Neutrophil (primary cell): ENCODE results near the gene NFIA.

Experiments used
- H3K27ac ChIP-seq: fragments of 200-600 bp; sonication (generic); 2 replicates; pipeline ENCODE4 v1.5.1; 2016; ENCODE audit warnings: mild to moderate bottlenecking, moderate library complexity
- H3K27me3 ChIP-seq: fragments of 200-600 bp; sonication (generic); 2 replicates; pipeline ENCODE4 v1.6.0; 2016; ENCODE audit warnings: mild to moderate bottlenecking
- H3K36me3 ChIP-seq: fragments of 200-600 bp; sonication (generic); 2 replicates; pipeline ENCODE4 v1.5.1; 2017
- H3K4me1 ChIP-seq, 2 experiments: fragments of 200-600 bp in 1 of 2; sonication (generic) in 1 of 2; 1 replicate in 1 of 2; 2 replicates in 1 of 2; pipeline versions ENCODE4 v1.5.1 to v1.6.1; 2013 to 2016; ENCODE audit warnings: low read depth in 1 of 2, low read length in 1 of 2, mild to moderate bottlenecking in 1 of 2, moderate library complexity in 1 of 2; ENCODE audit not compliant: control insufficient read depth in 1 of 2, insufficient read depth in 1 of 2
- H3K4me3 ChIP-seq, 2 experiments: fragments of 200-600 bp in 1 of 2; sonication (generic) in 1 of 2; 1 replicate in 1 of 2; 2 replicates in 1 of 2; pipeline ENCODE4 v1.5.1; 2013 to 2016; ENCODE audit warnings: low read depth in 1 of 2, low read length in 1 of 2, mild to moderate bottlenecking in 1 of 2, moderate library complexity in 1 of 2
- H3K9me3 ChIP-seq: fragments of 200-600 bp; sonication (generic); 2 replicates; pipeline ENCODE4 v1.5.1; 2016
- TF ChIP-seq, protein P1 (sequence below): fragments of 200-600 bp; sonication (generic); IDR thresholded peaks from 2 replicates; pipeline ENCODE4 v1.5.1; 2016; ENCODE audit warnings: antibody characterized with exemption

Gene NFIA

DNA sequence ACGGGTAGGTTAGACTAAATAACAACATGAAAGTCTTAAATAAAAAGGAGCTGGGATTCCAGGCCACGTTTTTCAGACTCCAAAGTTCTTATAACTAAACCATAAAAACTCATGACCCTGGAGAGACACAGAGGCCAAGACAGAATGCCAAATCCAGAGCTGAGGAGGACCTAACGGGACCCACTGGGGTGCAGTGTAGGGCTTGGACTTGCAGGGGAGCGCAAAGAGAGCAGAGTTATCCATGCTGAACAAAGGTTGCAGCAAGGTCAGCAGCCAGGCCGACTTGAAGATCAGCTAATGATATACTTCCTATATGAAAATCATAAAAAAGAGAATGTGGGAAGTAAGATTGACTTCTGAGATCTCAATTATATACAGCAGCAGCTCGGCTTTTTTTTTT, 405.4 kb downstream of the NFIA start:
- H3K27ac ChIP-seq, result no peak overlapping the region
- H3K9me3 ChIP-seq, result no peaks in the 10 kb centered on the region
- H3K4me3 ChIP-seq, result no peak overlapping the region
- no peaks in the 10 kb centered on the region for H3K27me3 ChIP-seq
- peaks cover 5 to 13% of the 10 kb centered on the region in 2 experiments for H3K4me1 ChIP-seq
- H3K36me3 ChIP-seq, result no peaks in the 10 kb centered on the region
- TF ChIP-seq, protein P1, sequence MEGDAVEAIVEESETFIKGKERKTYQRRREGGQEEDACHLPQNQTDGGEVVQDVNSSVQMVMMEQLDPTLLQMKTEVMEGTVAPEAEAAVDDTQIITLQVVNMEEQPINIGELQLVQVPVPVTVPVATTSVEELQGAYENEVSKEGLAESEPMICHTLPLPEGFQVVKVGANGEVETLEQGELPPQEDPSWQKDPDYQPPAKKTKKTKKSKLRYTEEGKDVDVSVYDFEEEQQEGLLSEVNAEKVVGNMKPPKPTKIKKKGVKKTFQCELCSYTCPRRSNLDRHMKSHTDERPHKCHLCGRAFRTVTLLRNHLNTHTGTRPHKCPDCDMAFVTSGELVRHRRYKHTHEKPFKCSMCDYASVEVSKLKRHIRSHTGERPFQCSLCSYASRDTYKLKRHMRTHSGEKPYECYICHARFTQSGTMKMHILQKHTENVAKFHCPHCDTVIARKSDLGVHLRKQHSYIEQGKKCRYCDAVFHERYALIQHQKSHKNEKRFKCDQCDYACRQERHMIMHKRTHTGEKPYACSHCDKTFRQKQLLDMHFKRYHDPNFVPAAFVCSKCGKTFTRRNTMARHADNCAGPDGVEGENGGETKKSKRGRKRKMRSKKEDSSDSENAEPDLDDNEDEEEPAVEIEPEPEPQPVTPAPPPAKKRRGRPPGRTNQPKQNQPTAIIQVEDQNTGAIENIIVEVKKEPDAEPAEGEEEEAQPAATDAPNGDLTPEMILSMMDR, result no peak

GRCh38 chr1:61490924-61491323, 408.6 kb downstream of the NFIA start:
- H3K4me3 ChIP-seq, result no peak overlapping the region
- H3K36me3 ChIP-seq, result no peaks in the 10 kb centered on the region
- TF ChIP-seq, protein P1, result no peak
- no peak overlapping the region for H3K27ac ChIP-seq
- H3K4me1 ChIP-seq, result peaks cover 5 to 13% of the 10 kb centered on the region in 2 experiments
- H3K9me3 ChIP-seq, result no peaks in the 10 kb centered on the region
- no peaks in the 10 kb centered on the region for H3K27me3 ChIP-seq

- TF ChIP-seq, protein P1, result no peak
- H3K9me3 ChIP-seq, result no peaks in the 10 kb centered on the region
- no peak overlapping the region for H3K4me3 ChIP-seq
- H3K4me1 ChIP-seq, result peaks cover 5 to 13% of the 10 kb centered on the region in 2 experiments
- H3K27me3 ChIP-seq, result no peaks in the 10 kb centered on the region
- no peaks in the 10 kb centered on the region for H3K36me3 ChIP-seq
- no peak overlapping the region for H3K27ac ChIP-seq
These were observed 409.1 kb downstream of the NFIA start for GRCh38 chr1:61491497-61491896.

DNA sequence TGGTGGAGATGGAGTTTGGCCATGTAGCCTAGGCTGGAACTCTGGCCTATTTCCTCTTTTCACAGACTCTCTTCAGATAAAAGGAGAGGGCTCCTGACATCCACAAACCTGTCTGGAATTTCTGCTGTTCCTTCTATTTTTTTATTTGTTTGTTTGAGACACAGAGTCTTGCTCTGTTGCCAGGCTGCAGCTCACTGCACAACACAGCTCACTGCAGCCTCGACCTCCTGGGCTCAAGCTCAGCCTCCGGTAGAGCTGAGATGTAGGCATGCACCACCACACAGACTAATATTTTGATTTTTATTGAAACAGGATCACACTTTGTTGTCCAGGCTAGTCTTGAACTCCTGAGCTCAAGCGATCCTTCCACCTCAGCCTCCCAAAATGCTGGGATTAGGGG, 411.6 kb downstream of the NFIA start:
- no peaks in the 10 kb centered on the region for H3K4me1 ChIP-seq
- TF ChIP-seq, protein P1, result no peak
- no peak overlapping the region for H3K4me3 ChIP-seq
- H3K27ac ChIP-seq, result no peak overlapping the region
- H3K9me3 ChIP-seq, result no peaks in the 10 kb centered on the region
- no peaks in the 10 kb centered on the region for H3K36me3 ChIP-seq
- no peaks in the 10 kb centered on the region for H3K27me3 ChIP-seq

GRCh38 chr1:61496501-61496900, 414.1 kb downstream of the NFIA start:
- H3K9me3 ChIP-seq, result no peaks in the 10 kb centered on the region
- H3K27ac ChIP-seq, result no peak overlapping the region
- H3K36me3 ChIP-seq, result no peaks in the 10 kb centered on the region
- H3K4me1 ChIP-seq, result no peaks in the 10 kb centered on the region
- H3K4me3 ChIP-seq, result no peak overlapping the region
- H3K27me3 ChIP-seq, result no peaks in the 10 kb centered on the region
- TF ChIP-seq, protein P1, result no peak

DNA sequence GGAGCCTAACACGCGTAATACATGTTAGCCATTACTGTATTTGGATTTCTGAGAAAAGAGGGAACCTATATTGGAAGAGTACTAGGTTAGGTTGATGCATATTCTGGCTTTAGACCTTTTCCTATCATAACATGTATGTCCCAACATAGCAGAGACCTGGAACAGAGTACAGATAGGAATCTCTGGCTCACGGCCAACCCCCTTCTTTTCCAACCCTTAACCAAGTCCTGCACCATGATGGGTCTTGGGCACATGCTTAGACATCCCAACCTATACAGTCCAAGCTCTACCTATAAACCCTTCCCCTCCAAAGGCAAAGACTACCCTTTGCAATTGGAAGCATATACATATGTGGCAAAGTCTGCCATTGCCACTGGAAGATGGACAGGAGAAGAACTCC, 414.7 kb downstream of the NFIA start:
- no peaks in the 10 kb centered on the region for H3K36me3 ChIP-seq
- no peaks in the 10 kb centered on the region for H3K9me3 ChIP-seq
- TF ChIP-seq, protein P1, result no peak
- no peak overlapping the region for H3K27ac ChIP-seq
- no peaks in the 10 kb centered on the region for H3K4me1 ChIP-seq
- H3K27me3 ChIP-seq, result no peaks in the 10 kb centered on the region
- H3K4me3 ChIP-seq, result no peak overlapping the region
